ENCODE data around the gene HNRNPCL2. TPM values are rescaled to one million over a fixed set of nuclear protein-coding genes. Genes with fewer than 3 reads are reported as not detected.
"Not testable (repeated sequence)": the region's sequence is repeated elsewhere in the genome, so short reads cannot be mapped to it uniquely, and the experiment has no call there.

Gene HNRNPCL2
- not detected for total RNA-seq

- DNase-seq; H3K27ac ChIP-seq; H3K36me3 ChIP-seq; H3K9me3 ChIP-seq; H3K4me3 ChIP-seq; intact Hi-C loops (cut with DNase I); H3K27me3 ChIP-seq; H3K4me1 ChIP-seq; H3K9ac ChIP-seq (ENCODE audit: low read depth in 2 of 2, low read length in 2 of 2): not testable (repeated sequence)
These were observed at the start of gene HNRNPCL2 for GRCh38 chr1:13116754-13117153. Gene HNRNPCL2, minus strand, starts transcription at chr1:13116854. Its CDS starts 454 bp downstream, at chr1:13116400.

GRCh38 chr1:13165531-13165930 lies 48.9 kb upstream of the HNRNPCL2 start, which contains the start of gene HNRNPCL4:
Gene HNRNPCL4, minus strand, starts transcription at chr1:13165631. Its CDS starts 164 bp downstream, at chr1:13165467.
- H3K4me3 ChIP-seq; H3K36me3 ChIP-seq; H3K27ac ChIP-seq; H3K4me1 ChIP-seq; intact Hi-C loops (cut with DNase I); H3K9me3 ChIP-seq; H3K9ac ChIP-seq (ENCODE audit: low read depth in 2 of 2, low read length in 2 of 2); H3K27me3 ChIP-seq; DNase-seq: not testable (repeated sequence)

DNA sequence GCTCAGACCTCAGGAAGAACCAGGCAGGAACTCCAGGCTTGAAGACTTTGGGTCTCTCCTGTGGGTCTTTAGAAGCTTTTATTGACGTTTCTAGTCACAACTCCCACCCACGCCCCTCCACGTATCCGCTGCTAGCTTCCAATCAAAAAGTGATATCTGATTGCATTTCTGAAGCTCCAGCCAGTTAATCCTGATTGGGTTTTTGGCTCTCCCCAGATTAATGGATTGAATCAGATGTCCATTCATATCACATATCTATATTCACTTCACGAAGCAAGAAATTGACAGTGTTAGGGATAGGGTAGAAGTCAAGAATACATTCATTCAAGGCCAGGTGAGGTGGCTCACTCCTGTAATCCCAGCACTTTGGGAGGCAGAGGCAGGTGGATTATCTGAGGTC lies 39.3 kb upstream of the HNRNPCL2 start, which contains the start of gene PRAMEF26:
TSS of gene PRAMEF26 (minus strand) at position 101 of the 400 bp plus-strand sequence. CDS start 2,914 bp downstream, outside the sequence.
- intact Hi-C loops (cut with DNase I); H3K9me3 ChIP-seq; DNase-seq; H3K27ac ChIP-seq; H3K27me3 ChIP-seq; H3K4me1 ChIP-seq; H3K4me3 ChIP-seq; H3K9ac ChIP-seq (ENCODE audit: low read depth in 2 of 2, low read length in 2 of 2); H3K36me3 ChIP-seq: not testable (repeated sequence)

DNA sequence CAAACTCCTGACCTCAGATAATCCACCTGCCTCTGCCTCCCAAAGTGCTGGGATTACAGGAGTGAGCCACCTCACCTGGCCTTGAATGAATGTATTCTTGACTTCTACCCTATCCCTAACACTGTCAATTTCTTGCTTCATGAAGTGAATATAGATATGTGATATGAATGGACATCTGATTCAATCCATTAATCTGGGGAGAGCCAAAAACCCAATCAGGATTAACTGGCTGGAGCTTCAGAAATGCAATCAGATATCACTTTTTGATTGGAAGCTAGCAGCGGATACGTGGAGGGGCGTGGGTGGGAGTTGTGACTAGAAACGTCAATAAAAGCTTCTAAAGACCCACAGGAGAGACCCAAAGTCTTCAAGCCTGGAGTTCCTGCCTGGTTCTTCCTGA lies 46.2 kb downstream of the HNRNPCL2 start, which contains the start of gene PRAMEF25:
TSS of gene PRAMEF25 (plus strand) at position 301 of the 400 bp plus-strand sequence. CDS start 2,920 bp downstream, outside the sequence.
- H3K27ac ChIP-seq; H3K9ac ChIP-seq (ENCODE audit: low read depth in 2 of 2, low read length in 2 of 2); H3K4me1 ChIP-seq; H3K9me3 ChIP-seq; H3K4me3 ChIP-seq; DNase-seq; H3K27me3 ChIP-seq; intact Hi-C loops (cut with DNase I); H3K36me3 ChIP-seq: not testable (repeated sequence)

Other genes with a start within 250 kb of the HNRNPCL2 start
- not detected for gene PRAMEF4, start 230.7 kb downstream of the HNRNPCL2 start, total RNA-seq
- gene PRAMEF10, start 218.6 kb downstream of the HNRNPCL2 start, total RNA-seq, result not detected
- gene PRAMEF7, start 200.2 kb downstream of the HNRNPCL2 start, total RNA-seq, result not detected
- not detected for gene PRAMEF6, start 169.3 kb downstream of the HNRNPCL2 start, total RNA-seq
- gene PRAMEF27, start 60.3 kb downstream of the HNRNPCL2 start, total RNA-seq, result not detected
- not detected for gene HNRNPCL3, start 56.1 kb downstream of the HNRNPCL2 start, total RNA-seq
- gene PRAMEF25, start 46.1 kb downstream of the HNRNPCL2 start, total RNA-seq, result not detected
- not detected for gene PRAMEF26, start 39.2 kb upstream of the HNRNPCL2 start, total RNA-seq
- gene HNRNPCL4, start 48.8 kb upstream of the HNRNPCL2 start, total RNA-seq, result not detected
- gene PRAMEF9, start 55.0 kb upstream of the HNRNPCL2 start, total RNA-seq, result not detected
- not detected for gene PRAMEF13, start 84.6 kb upstream of the HNRNPCL2 start, total RNA-seq
- not detected for gene PRAMEF18, start 109.3 kb upstream of the HNRNPCL2 start, total RNA-seq
- not detected for gene PRAMEF5, start 137.3 kb upstream of the HNRNPCL2 start, total RNA-seq
- gene PRAMEF8, start 168.3 kb upstream of the HNRNPCL2 start, total RNA-seq, result not detected
- gene PRAMEF33, start 186.7 kb upstream of the HNRNPCL2 start, total RNA-seq, result not detected
- not detected for gene PRAMEF15, start 198.7 kb upstream of the HNRNPCL2 start, total RNA-seq
- gene PRAMEF14, start 230.3 kb upstream of the HNRNPCL2 start, total RNA-seq, result not detected